Measurements from ENCODE around the gene C2CD4C. TPM values are rescaled to one million over a fixed set of nuclear protein-coding genes. Genes with fewer than 3 reads are reported as not detected.

Gene C2CD4C
- total RNA-seq, 1 experiment from 2014 or later: 13.6 TPM

GRCh38 chr19:455851-456546 lies 47.1 kb upstream of the C2CD4C start:
- no peaks in the 10 kb centered on the region for H3K27me3 ChIP-seq (ENCODE audit: control insufficient read depth, insufficient read depth, low read length)
- H3K4me3 ChIP-seq (ENCODE audit: low read depth in 2 of 2, low read length in 2 of 2): no peak overlapping the region
- H3K36me3 ChIP-seq (ENCODE audit: control insufficient read depth, insufficient read depth, low read length): no peaks in the 10 kb centered on the region
- DNase-seq (ENCODE audit: low read depth, low spot score) (no peak), ATAC-seq (no peak)
- in situ Hi-C loops (cut with HindIII; ENCODE audit: low pct_unique_long_range_greater_than_20kb, low sequenced_read_pairs) (no loop called here), intact Hi-C loops (cut with micrococcal nuclease; ENCODE audit: unreplicated experiment) (no loop called here)
- TF ChIP-seq SIN3A (IDR thresholded peaks at IDR 0.05; ENCODE audit: borderline replicate concordance, insufficient read depth, low read depth, low read length) (no peak), CTCF (IDR thresholded peaks at IDR 0.05) (no peak), REST (IDR thresholded peaks at IDR 0.05; ENCODE audit: insufficient read depth in 1 of 2, low read depth in 2 of 2, low read length in 1 of 2) (no peak), POLR2AphosphoS5 (IDR thresholded peaks at IDR 0.05; ENCODE audit: low read depth, low read length) (no peak), TCF7L2 (IDR thresholded peaks at IDR 0.05; ENCODE audit: low read depth, low read length) (no peak)
- ChIA-PET POLR2A (no interaction called here), CTCF (no interaction called here)
- no peak overlapping the region for H3K27ac ChIP-seq (ENCODE audit: low read length)
- no TSS peak for BruUV-seq (replicated peaks)
- no peaks in the 10 kb centered on the region for H3K9me3 ChIP-seq (ENCODE audit: control insufficient read depth, insufficient read depth, low read depth, low read length)
- no peaks in the 10 kb centered on the region for H3K4me1 ChIP-seq (ENCODE audit: control insufficient read depth, insufficient read depth, low read length)

GRCh38 chr19:455031-455705 lies 46.2 kb upstream of the C2CD4C start:
- H3K27ac ChIP-seq (ENCODE audit: low read length): no peak overlapping the region
- no peaks in the 10 kb centered on the region for H3K9me3 ChIP-seq (ENCODE audit: control insufficient read depth, insufficient read depth, low read depth, low read length)
- ATAC-seq: no peak
- in situ Hi-C loops (cut with HindIII; ENCODE audit: low pct_unique_long_range_greater_than_20kb, low sequenced_read_pairs): no loop called here
- intact Hi-C loops (cut with micrococcal nuclease; ENCODE audit: unreplicated experiment): no loop called here
- TF ChIP-seq POLR2AphosphoS5 (IDR thresholded peaks at IDR 0.05; ENCODE audit: low read depth, low read length): no peak
- no peak for TF ChIP-seq TCF7L2 (IDR thresholded peaks at IDR 0.05; ENCODE audit: low read depth, low read length)
- TF ChIP-seq CTCF (IDR thresholded peaks at IDR 0.05): no peak
- TF ChIP-seq SIN3A (IDR thresholded peaks at IDR 0.05; ENCODE audit: borderline replicate concordance, insufficient read depth, low read depth, low read length): no peak
- no peak for TF ChIP-seq REST (IDR thresholded peaks at IDR 0.05; ENCODE audit: insufficient read depth in 1 of 2, low read depth in 2 of 2, low read length in 1 of 2)
- DNase-seq (ENCODE audit: low read depth, low spot score): no peak
- H3K36me3 ChIP-seq (ENCODE audit: control insufficient read depth, insufficient read depth, low read length): no peaks in the 10 kb centered on the region
- ChIA-PET POLR2A (no interaction called here), CTCF (no interaction called here)
- no peaks in the 10 kb centered on the region for H3K27me3 ChIP-seq (ENCODE audit: control insufficient read depth, insufficient read depth, low read length)
- H3K4me3 ChIP-seq (ENCODE audit: low read depth in 2 of 2, low read length in 2 of 2): no peak overlapping the region
- H3K4me1 ChIP-seq (ENCODE audit: control insufficient read depth, insufficient read depth, low read length): no peaks in the 10 kb centered on the region
- BruUV-seq (replicated peaks): no TSS peak
